Peyer's patch (tissue), 4 donors: Measurements from ENCODE around the gene FDXACB1. TPM values are rescaled to one million over a fixed set of nuclear protein-coding genes. Genes with fewer than 3 reads are reported as not detected.

Source experiments
- DNase-seq, 3 donors: peaks; one replicate each; pipeline ENCODE4 v3.0.0-alpha.2; 2017 to 2019
- H3K27ac ChIP-seq, 4 donors: fragments of 200-600 bp; sonication (generic); one replicate each; pipeline ENCODE4 v1.5.1; 2016 to 2019
- H3K27me3 ChIP-seq, 2 donors: fragments of 200-600 bp; sonication (generic); one replicate each; pipeline ENCODE4 v1.5.1; 2019
- H3K36me3 ChIP-seq, 3 donors: fragments of 200-600 bp; sonication (generic); one replicate each; pipeline ENCODE4 v1.5.1; 2016 to 2019
- H3K4me1 ChIP-seq, 4 donors: fragments of 200-600 bp; sonication (generic); one replicate each; pipeline ENCODE4 v1.5.1; 2016 to 2019
- H3K4me3 ChIP-seq, 4 donors: fragments of 200-600 bp; sonication (generic); 1 replicate in 3 of 4; 2 replicates in 1 of 4; pipeline ENCODE4 v1.5.1; 2016 to 2019; ENCODE audit warnings: mild to moderate bottlenecking in 1 of 4
- H3K9me3 ChIP-seq, 4 donors: fragments of 200-600 bp; sonication (generic); one replicate each; pipeline ENCODE4 v1.5.1; 2016 to 2019; ENCODE audit warnings: mild to moderate bottlenecking in 1 of 4
- CTCF ChIP-seq, 6 experiments: fragments of 450-650 bp in 4 of 6; fragments of 200-600 bp in 2 of 6; sonication (generic) in 1 of 6; IDR thresholded peaks; one replicate each; pipeline ENCODE4 v1.5.1; 2017 to 2019; ENCODE audit warnings: antibody characterized with exemption in 6 of 6, mild to moderate bottlenecking in 3 of 6, moderate library complexity in 1 of 6
- POLR2A ChIP-seq, 2 donors: fragments of 450-650 bp; IDR thresholded peaks; one replicate each; pipeline ENCODE4 v1.5.1; 2017; ENCODE audit warnings: antibody characterized with exemption in 2 of 2, mild to moderate bottlenecking in 2 of 2, moderate library complexity in 2 of 2
- total RNA-seq, 4 donors: library from RNA; depleted of rRNA; stranded (reverse); fragments of >200 nt; gene quantifications; one replicate each; pipeline ENCODE4 v1.1.0, GENCODE V29; 2016

The FDXACB1 gene
- total RNA-seq, 4 donors from 2014 or later, result 0.53 to 1.7 (median 1.1) TPM

GRCh38 chr11:111911563-111912401, 32.8 kb upstream of the FDXACB1 start, which contains the start of gene CRYAB:
CRYAB (minus strand) TSS chr11:111911770; CDS start chr11:111911724, 46 bp downstream.
- Histone ChIP-seq H3K9me3 (no peaks in the 10 kb centered on the region), H3K4me1 (no peaks in the 10 kb centered on the region), H3K4me3 (peak within 1 kb of the TSS; percentile 15 to 54 (median 30)), H3K27ac (peak within 1 kb of the TSS; percentile 63 to 89 (median 71)), H3K27me3 (no peaks in the 10 kb centered on the region), H3K36me3 (no peaks in the 10 kb centered on the region)
- DNase-seq, result peak in 2 of 3 donors; percentile 54 to 71
- no peak for TF ChIP-seq CTCF (IDR thresholded peaks at IDR 0.05)
- no peak for TF ChIP-seq POLR2A (IDR thresholded peaks at IDR 0.05)

DNA sequence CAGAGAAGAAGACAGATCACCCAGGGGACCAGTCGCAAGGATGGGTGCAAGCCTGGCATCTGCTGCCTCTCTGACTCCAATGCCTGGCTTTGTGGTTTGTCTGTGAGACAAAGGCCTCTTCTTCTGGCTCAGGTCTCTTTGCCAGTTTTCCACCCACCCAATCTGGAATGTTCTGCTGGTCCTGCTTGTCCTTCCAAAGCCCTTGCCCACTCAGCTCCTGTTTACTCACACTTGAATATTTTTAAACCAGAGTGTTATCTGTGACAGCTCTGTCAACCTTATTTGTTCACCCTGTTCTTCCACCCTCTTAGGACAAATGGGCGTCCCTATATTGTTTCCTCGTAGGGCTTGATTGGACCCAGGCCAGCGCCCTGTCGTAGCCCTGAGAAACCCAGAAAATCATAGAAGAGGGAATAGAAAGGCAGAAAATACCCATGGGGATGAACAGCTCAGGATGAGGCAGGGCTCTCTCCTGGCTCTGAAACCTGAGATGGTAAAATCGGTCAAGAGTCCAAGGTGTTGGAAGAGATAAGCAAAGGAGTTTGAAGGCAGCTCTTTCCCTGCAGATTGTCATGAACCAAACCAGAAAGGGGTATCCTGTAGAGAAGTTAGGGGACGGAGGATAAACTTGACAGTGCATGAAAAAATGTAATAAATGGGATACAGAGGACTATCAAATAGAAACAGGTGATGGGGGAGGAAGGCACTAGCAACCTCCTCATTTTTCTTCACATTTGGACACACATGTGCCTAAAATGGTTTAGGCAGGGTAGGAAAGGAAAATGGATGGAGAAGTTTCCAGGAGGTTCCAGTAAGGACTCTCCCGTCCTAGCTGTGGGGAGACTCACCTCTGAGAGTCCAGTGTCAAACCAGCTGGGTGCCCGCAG, 32.0 kb upstream of the FDXACB1 start:
- H3K4me3 ChIP-seq, result peak overlapping the region in 2 of 4 donors; percentile 18 to 54
- no peaks in the 10 kb centered on the region for H3K27me3 ChIP-seq
- no peaks in the 10 kb centered on the region for H3K36me3 ChIP-seq
- TF ChIP-seq POLR2A (IDR thresholded peaks at IDR 0.05) (no peak), CTCF (IDR thresholded peaks at IDR 0.05) (no peak)
- peak overlapping the region; percentile 25 to 89 (median 70) for H3K27ac ChIP-seq
- DNase-seq, result no peak
- no peaks in the 10 kb centered on the region for H3K4me1 ChIP-seq
- H3K9me3 ChIP-seq, result no peaks in the 10 kb centered on the region

- Histone ChIP-seq H3K9me3 (no peaks in the 10 kb centered on the region), H3K36me3 (no peaks in the 10 kb centered on the region), H3K27ac (no peak overlapping the region), H3K27me3 (no peaks in the 10 kb centered on the region), H3K4me3 (peak overlapping the region in 1 of 4 donors; percentile 54), H3K4me1 (no peaks in the 10 kb centered on the region)
- TF ChIP-seq POLR2A (IDR thresholded peaks at IDR 0.05) (no peak), CTCF (IDR thresholded peaks at IDR 0.05) (no peak)
- no peak for DNase-seq
Measured at GRCh38 chr11:111909378-111909777, 30.4 kb upstream of the FDXACB1 start.

DNA sequence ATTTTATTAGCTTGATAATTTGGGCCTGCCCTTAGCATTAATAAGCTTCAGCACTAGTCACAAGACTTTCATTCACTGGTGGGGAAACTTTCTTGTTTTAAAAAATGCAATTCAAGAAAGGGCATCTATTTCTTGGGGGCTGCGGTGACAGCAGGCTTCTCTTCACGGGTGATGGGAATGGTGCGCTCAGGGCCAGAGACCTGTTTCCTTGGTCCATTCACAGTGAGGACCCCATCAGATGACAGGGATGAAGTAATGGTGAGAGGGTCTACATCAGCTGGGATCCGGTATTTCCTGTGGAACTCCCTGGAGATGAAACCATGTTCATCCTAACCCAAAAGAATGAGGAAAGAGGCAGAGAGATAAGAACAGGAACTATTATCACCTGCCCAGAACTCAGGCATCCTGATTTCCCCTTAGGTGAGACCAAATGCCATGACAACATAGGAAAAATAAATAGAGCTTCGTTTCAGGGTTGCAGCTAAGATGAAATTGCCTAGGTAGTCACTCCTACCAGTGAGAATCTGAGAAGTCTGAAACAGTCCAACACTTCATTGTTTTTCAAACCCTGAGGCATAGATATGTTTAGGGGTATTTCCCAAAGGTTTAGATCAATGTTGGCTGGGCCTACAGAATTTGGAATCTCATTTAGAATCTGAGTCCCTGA, 29.8 kb upstream of the FDXACB1 start:
- Histone ChIP-seq H3K27me3 (no peaks in the 10 kb centered on the region), H3K27ac (no peak overlapping the region), H3K4me3 (no peak overlapping the region)

More for the DNA sequence above, 29.8 kb upstream of the FDXACB1 start:
- no peak for DNase-seq
- no peaks in the 10 kb centered on the region for H3K4me1 ChIP-seq
- TF ChIP-seq CTCF (IDR thresholded peaks at IDR 0.05) (no peak), POLR2A (IDR thresholded peaks at IDR 0.05) (no peak)
- H3K9me3 ChIP-seq, result no peaks in the 10 kb centered on the region
- no peaks in the 10 kb centered on the region for H3K36me3 ChIP-seq
